Stimulated activated CD8-positive, alpha-beta memory T cell treated with anti-CD3 and anti-CD28 coated beads, Interleukin-15, amount 100 ng/mL, for 24 hours (primary cell): Measurements from ENCODE around the gene LRRC4C.

Experiments
- DNase-seq: peaks from one replicate; pipeline ENCODE4 v3.0.0-alpha.2; 2020; ENCODE audit warnings: low read depth

The LRRC4C gene

GRCh38 chr11:41116970-41117369, 342.5 kb downstream of the LRRC4C start:
- no peak for DNase-seq

- no peak for DNase-seq
Observed at GRCh38 chr11:41115066-41115465, 344.4 kb downstream of the LRRC4C start.

GRCh38 chr11:41113160-41113559, 346.3 kb downstream of the LRRC4C start:
- DNase-seq, result no peak

GRCh38 chr11:41110527-41110926, 348.9 kb downstream of the LRRC4C start:
- DNase-seq, result no peak

GRCh38 chr11:41102471-41102870, 357.0 kb downstream of the LRRC4C start:
- no peak for DNase-seq

- no peak for DNase-seq
Observed at GRCh38 chr11:41099654-41100053, 359.8 kb downstream of the LRRC4C start.

- no peak for DNase-seq
Observed at GRCh38 chr11:41085123-41085522, 374.3 kb downstream of the LRRC4C start.

- no peak for DNase-seq
Observed at GRCh38 chr11:41081756-41082285, 377.6 kb downstream of the LRRC4C start.

- DNase-seq, result no peak
Observed at GRCh38 chr11:41074318-41074717, 385.1 kb downstream of the LRRC4C start.

GRCh38 chr11:41065432-41065831, 394.0 kb downstream of the LRRC4C start:
- DNase-seq, result no peak

GRCh38 chr11:41058138-41058537, 401.3 kb downstream of the LRRC4C start:
- DNase-seq, result no peak

GRCh38 chr11:41056892-41057569, 402.4 kb downstream of the LRRC4C start:
- DNase-seq, result no peak

- no peak for DNase-seq
Observed at GRCh38 chr11:41053894-41054293, 405.6 kb downstream of the LRRC4C start.

- DNase-seq, result no peak
Observed at GRCh38 chr11:41051919-41052635, 407.4 kb downstream of the LRRC4C start.

- DNase-seq, result no peak
Observed at GRCh38 chr11:41050791-41051190, 408.7 kb downstream of the LRRC4C start.

- no peak for DNase-seq
Observed at GRCh38 chr11:41047229-41047628, 412.2 kb downstream of the LRRC4C start.

- no peak for DNase-seq
Observed at GRCh38 chr11:41045266-41045665, 414.2 kb downstream of the LRRC4C start.

GRCh38 chr11:41044747-41045146, 414.7 kb downstream of the LRRC4C start:
- no peak for DNase-seq

GRCh38 chr11:41042688-41043087, 416.8 kb downstream of the LRRC4C start:
- DNase-seq, result no peak

- DNase-seq, result no peak
Observed at GRCh38 chr11:41040474-41040873, 419.0 kb downstream of the LRRC4C start.

GRCh38 chr11:41039592-41039991, 419.9 kb downstream of the LRRC4C start:
- no peak for DNase-seq

GRCh38 chr11:41031551-41032060, 427.8 kb downstream of the LRRC4C start:
- DNase-seq, result no peak

- no peak for DNase-seq
Observed at GRCh38 chr11:41020259-41020658, 439.2 kb downstream of the LRRC4C start.
